DMS53 (cell line): ENCODE data around the gene SLC38A2.
"Not testable (repeated sequence)": the region's sequence is repeated elsewhere in the genome, so short reads cannot be mapped to it uniquely, and the experiment has no call there.

Source experiments
- DNase-seq: peaks from one replicate; lab custom pipeline; 2025; lab: John Stamatoyannopoulos, UW

Gene SLC38A2

GRCh38 chr12:46372544-46373300, at the start of gene SLC38A2:
SLC38A2 (minus strand) TSS chr12:46372773; CDS start chr12:46371293, 1,480 bp downstream.
- DNase-seq, result peak; percentile 100

- DNase-seq, result no peak
Measured at GRCh38 chr12:46419675-46420074, 47.1 kb upstream of the SLC38A2 start.

- DNase-seq, result no peak
Measured at GRCh38 chr12:46415552-46415951, 43.0 kb upstream of the SLC38A2 start.

GRCh38 chr12:46414591-46415268, 42.2 kb upstream of the SLC38A2 start:
- peak; percentile 69 for DNase-seq

GRCh38 chr12:46413368-46413767, 40.8 kb upstream of the SLC38A2 start:
- no peak for DNase-seq

GRCh38 chr12:46412857-46413256, 40.3 kb upstream of the SLC38A2 start:
- DNase-seq, result no peak

GRCh38 chr12:46410495-46410894, 37.9 kb upstream of the SLC38A2 start:
- DNase-seq, result no peak

GRCh38 chr12:46409974-46410373, 37.4 kb upstream of the SLC38A2 start:
- no peak for DNase-seq

GRCh38 chr12:46409342-46409741, 36.8 kb upstream of the SLC38A2 start:
- no peak for DNase-seq

- DNase-seq, result no peak
Measured at GRCh38 chr12:46408441-46408840, 35.9 kb upstream of the SLC38A2 start.

GRCh38 chr12:46407361-46407760, 34.8 kb upstream of the SLC38A2 start:
- DNase-seq, result no peak

- DNase-seq, result no peak
Measured at GRCh38 chr12:46406352-46407027, 33.9 kb upstream of the SLC38A2 start.

GRCh38 chr12:46404733-46405132, 32.2 kb upstream of the SLC38A2 start:
- no peak for DNase-seq

GRCh38 chr12:46404225-46404631, 31.7 kb upstream of the SLC38A2 start:
- no peak for DNase-seq

- DNase-seq, result no peak
Measured at GRCh38 chr12:46403719-46404070, 31.1 kb upstream of the SLC38A2 start.

- peak; percentile 51 for DNase-seq
Measured at GRCh38 chr12:46402941-46403718, 30.6 kb upstream of the SLC38A2 start.

GRCh38 chr12:46402451-46402850, 29.9 kb upstream of the SLC38A2 start:
- DNase-seq, result no peak

- peak; percentile 22 for DNase-seq
Measured at GRCh38 chr12:46401662-46402061, 29.1 kb upstream of the SLC38A2 start.

GRCh38 chr12:46400406-46400805, 27.8 kb upstream of the SLC38A2 start:
- no peak for DNase-seq

GRCh38 chr12:46399461-46400248, 27.1 kb upstream of the SLC38A2 start:
- DNase-seq, result not testable (repeated sequence)

GRCh38 chr12:46396826-46397225, 24.3 kb upstream of the SLC38A2 start:
- DNase-seq, result no peak
